DND-41 (cell line): ENCODE data around the gene CYTL1.

Experiments
- ATAC-seq: fragments of 200-7000 bp; cut with Tn5 transposase; 3 replicates; pipeline ENCODE4 v1.9.1; 2021; ENCODE audit warnings: low read depth; ENCODE audit not compliant: insufficient read depth
- DNase-seq: peaks from one replicate; pipeline ENCODE4 v3.0.0-alpha.2; 2020
- H2AFZ ChIP-seq: 2 replicates; pipeline ENCODE4 v1.6.0; 2012; ENCODE audit warnings: low read depth, low read length
- H3K27ac ChIP-seq: 2 replicates; pipeline ENCODE4 v1.5.1; 2012; ENCODE audit warnings: low read length, inconsistent platforms
- H3K27me3 ChIP-seq: fragments of 200-600 bp; sonication (generic); 2 replicates; pipeline ENCODE4 v1.6.0; 2012; ENCODE audit warnings: low read length, mild to moderate bottlenecking, inconsistent platforms; ENCODE audit not compliant: insufficient read depth, poor library complexity
- H3K36me3 ChIP-seq: 2 replicates; pipeline ENCODE4 v1.5.1; 2012; ENCODE audit warnings: low read length, inconsistent platforms; ENCODE audit not compliant: insufficient read depth
- H3K4me1 ChIP-seq: 2 replicates; pipeline ENCODE4 v1.5.1; 2012; ENCODE audit warnings: mild to moderate bottlenecking, low read length; ENCODE audit not compliant: insufficient read depth
- H3K4me2 ChIP-seq: 2 replicates; pipeline ENCODE4 v1.6.0; 2012; ENCODE audit warnings: mild to moderate bottlenecking, moderate library complexity, low read length, inconsistent platforms; ENCODE audit not compliant: insufficient read depth
- H3K4me3 ChIP-seq, 2 experiments: fragments of 200-600 bp in 1 of 2; shearing (Covaris generic) in 1 of 2; 2 replicates each; pipeline ENCODE4 v1.5.1; 2012 to 2016; ENCODE audit warnings: inconsistent platforms in 2 of 2, low read length in 2 of 2, mild to moderate bottlenecking in 2 of 2, low read depth in 1 of 2, moderate library complexity in 1 of 2
- H3K79me2 ChIP-seq: 2 replicates; pipeline ENCODE4 v1.6.0; 2012; ENCODE audit warnings: low read length, inconsistent platforms; ENCODE audit not compliant: insufficient read depth
- H3K9ac ChIP-seq: 2 replicates; pipeline ENCODE4 v1.6.0; 2012; ENCODE audit warnings: low read depth, mild to moderate bottlenecking, inconsistent platforms, low read length, moderate library complexity
- H3K9me3 ChIP-seq: 2 replicates; pipeline ENCODE4 v1.5.1; 2012; ENCODE audit warnings: low read length, moderate library complexity, mild to moderate bottlenecking, inconsistent platforms; ENCODE audit not compliant: insufficient read depth, severe bottlenecking
- H4K20me1 ChIP-seq: 2 replicates; pipeline ENCODE4 v1.6.0; 2012; ENCODE audit warnings: low read length; ENCODE audit not compliant: insufficient read depth
- EZH2 ChIP-seq: IDR thresholded peaks from 3 replicates; pipeline ENCODE4 v1.6.1; 2012; ENCODE audit warnings: borderline replicate concordance, low read depth, mild to moderate bottlenecking, moderate library complexity, low read length, inconsistent platforms; ENCODE audit not compliant: severe bottlenecking
- TF ChIP-seq, protein P1 (sequence below): IDR thresholded peaks from 2 replicates; pipeline ENCODE4 v1.5.1; 2012; ENCODE audit warnings: borderline replicate concordance, low read length, moderate library complexity, mild to moderate bottlenecking; ENCODE audit not compliant: poor library complexity, severe bottlenecking; ENCODE audit errors: extremely low read depth

CYTL1 gene

DNA sequence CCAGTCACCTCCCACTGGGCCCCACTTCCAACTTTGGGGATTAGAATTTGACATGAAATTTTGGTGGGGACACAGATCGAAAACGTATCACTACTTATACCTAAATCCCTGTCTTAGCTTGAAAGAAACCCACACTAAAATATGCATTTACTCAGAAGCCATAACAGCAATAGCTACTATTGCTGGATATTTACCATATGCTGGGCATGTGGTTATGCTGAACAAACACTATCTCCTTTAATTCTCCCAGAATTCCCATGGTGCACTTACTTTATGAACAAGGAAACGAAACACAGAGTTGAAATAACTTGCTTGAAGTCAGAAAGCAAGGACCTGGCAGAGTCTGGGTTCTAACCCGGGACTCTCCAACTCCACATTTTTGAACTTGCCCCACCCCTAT, 39.3 kb downstream of the CYTL1 start:
- H3K4me1 ChIP-seq, result no peaks in the 10 kb centered on the region

DNA sequence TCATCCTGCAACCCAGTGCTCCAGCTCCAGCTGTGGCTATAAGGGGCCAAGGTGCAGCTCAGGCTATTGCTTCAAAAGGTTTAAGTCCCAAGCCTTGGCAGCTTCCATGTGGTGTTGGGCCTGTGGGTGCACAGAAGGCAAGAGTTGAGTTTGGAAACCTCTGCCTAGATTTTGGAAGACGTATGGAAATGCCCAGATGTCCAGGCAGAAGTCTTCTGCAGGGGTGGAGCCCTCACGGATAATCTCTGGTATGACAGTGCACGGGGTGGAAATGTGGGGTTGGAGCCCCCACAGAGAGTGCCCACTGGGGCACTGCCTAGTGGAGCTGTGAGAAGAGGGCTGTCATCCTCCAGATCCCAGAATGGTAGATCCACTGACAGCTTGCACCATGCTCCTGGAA, 44.5 kb downstream of the CYTL1 start:
- no peak overlapping the region for H3K4me2 ChIP-seq
- H2AFZ ChIP-seq, result no peak overlapping the region
- no peak overlapping the region for H3K9ac ChIP-seq
- H3K4me1 ChIP-seq, result no peaks in the 10 kb centered on the region
- H3K4me3 ChIP-seq, result no peak overlapping the region
- no peak for ATAC-seq
- no peaks in the 10 kb centered on the region for H4K20me1 ChIP-seq
- no peak for DNase-seq
- H3K27me3 ChIP-seq, result no peaks in the 10 kb centered on the region
- H3K36me3 ChIP-seq, result no peaks in the 10 kb centered on the region
- H3K27ac ChIP-seq, result no peak overlapping the region
- H3K9me3 ChIP-seq, result peaks cover 21% of the 10 kb centered on the region
- TF ChIP-seq, protein P1, sequence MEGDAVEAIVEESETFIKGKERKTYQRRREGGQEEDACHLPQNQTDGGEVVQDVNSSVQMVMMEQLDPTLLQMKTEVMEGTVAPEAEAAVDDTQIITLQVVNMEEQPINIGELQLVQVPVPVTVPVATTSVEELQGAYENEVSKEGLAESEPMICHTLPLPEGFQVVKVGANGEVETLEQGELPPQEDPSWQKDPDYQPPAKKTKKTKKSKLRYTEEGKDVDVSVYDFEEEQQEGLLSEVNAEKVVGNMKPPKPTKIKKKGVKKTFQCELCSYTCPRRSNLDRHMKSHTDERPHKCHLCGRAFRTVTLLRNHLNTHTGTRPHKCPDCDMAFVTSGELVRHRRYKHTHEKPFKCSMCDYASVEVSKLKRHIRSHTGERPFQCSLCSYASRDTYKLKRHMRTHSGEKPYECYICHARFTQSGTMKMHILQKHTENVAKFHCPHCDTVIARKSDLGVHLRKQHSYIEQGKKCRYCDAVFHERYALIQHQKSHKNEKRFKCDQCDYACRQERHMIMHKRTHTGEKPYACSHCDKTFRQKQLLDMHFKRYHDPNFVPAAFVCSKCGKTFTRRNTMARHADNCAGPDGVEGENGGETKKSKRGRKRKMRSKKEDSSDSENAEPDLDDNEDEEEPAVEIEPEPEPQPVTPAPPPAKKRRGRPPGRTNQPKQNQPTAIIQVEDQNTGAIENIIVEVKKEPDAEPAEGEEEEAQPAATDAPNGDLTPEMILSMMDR, result no peak
- TF ChIP-seq EZH2, result no peak
- H3K79me2 ChIP-seq, result no peaks in the 10 kb centered on the region

More for the DNA sequence above, 39.3 kb downstream of the CYTL1 start:
- no peak for TF ChIP-seq EZH2
- Histone ChIP-seq H3K4me2 (no peak overlapping the region), H2AFZ (no peak overlapping the region), H3K9ac (no peak overlapping the region), H3K27ac (no peak overlapping the region), H3K79me2 (no peaks in the 10 kb centered on the region), H3K36me3 (no peaks in the 10 kb centered on the region), H3K27me3 (peaks cover 2% of the 10 kb centered on the region), H3K9me3 (peaks cover 13% of the 10 kb centered on the region), H4K20me1 (no peaks in the 10 kb centered on the region), H3K4me3 (no peak overlapping the region)
- ATAC-seq, result no peak
- DNase-seq, result no peak

DNA sequence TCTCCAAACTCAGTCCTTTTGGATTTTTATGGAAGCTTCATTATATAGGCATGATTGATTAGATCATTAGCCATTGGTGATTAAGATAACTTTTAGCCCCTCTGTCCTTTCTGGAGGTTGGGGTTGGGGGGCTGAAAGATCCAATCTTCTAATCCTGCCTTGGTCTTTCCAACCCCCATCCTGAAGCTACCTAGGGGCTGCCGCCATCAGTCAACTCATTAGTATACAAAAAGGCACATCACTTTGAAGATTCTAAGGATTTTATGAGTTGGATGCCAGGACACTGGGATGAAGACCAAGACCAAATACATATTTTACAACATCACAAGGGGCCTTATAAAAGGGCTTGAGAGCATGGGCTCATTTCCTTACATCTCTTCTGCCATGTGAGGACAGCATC, 47.5 kb downstream of the CYTL1 start:
- TF ChIP-seq, protein P1, result no peak
- TF ChIP-seq EZH2, result no peak
- Histone ChIP-seq H3K79me2 (no peaks in the 10 kb centered on the region), H4K20me1 (no peaks in the 10 kb centered on the region), H3K27ac (no peak overlapping the region), H3K36me3 (no peaks in the 10 kb centered on the region), H3K4me2 (no peak overlapping the region), H3K9me3 (peaks cover 15% of the 10 kb centered on the region), H2AFZ (no peak overlapping the region), H3K9ac (no peak overlapping the region), H3K4me1 (no peaks in the 10 kb centered on the region), H3K4me3 (no peak overlapping the region), H3K27me3 (no peaks in the 10 kb centered on the region)
- ATAC-seq, result no peak
- DNase-seq, result no peak

DNA sequence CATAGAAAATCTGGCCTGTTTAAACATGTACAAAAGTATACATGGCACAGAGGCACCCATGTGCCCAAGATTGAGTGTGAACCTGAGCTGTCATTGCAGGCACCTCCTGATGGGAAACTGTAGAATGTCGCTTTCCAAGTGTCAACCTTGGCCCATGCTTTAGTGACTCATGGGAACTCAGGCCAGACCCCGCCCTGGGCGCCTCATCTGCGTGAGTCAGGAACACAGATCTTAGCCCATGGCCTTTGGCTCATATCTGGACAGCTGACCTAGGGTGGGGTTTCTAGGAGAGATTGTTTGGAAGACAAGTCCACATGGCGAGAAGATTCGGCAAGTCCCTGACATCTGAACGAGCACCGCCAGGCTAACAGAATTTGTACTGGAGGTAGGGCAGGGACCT, 50.0 kb downstream of the CYTL1 start:
- Histone ChIP-seq H3K4me1 (no peaks in the 10 kb centered on the region), H3K27ac (no peak overlapping the region), H4K20me1 (no peaks in the 10 kb centered on the region), H3K79me2 (no peaks in the 10 kb centered on the region), H3K36me3 (no peaks in the 10 kb centered on the region), H3K4me2 (no peak overlapping the region), H3K27me3 (no peaks in the 10 kb centered on the region), H3K9me3 (peaks cover 4% of the 10 kb centered on the region), H2AFZ (no peak overlapping the region), H3K9ac (no peak overlapping the region), H3K4me3 (no peak overlapping the region)
- TF ChIP-seq, protein P1, result no peak
- no peak for TF ChIP-seq EZH2
- ATAC-seq (no peak), DNase-seq (no peak)
